CD4-positive, alpha-beta T cell treated with Interleukin-6 for 4 hours (primary cell): ENCODE data around the gene BMI1.
"Not testable (repeated sequence)": the region's sequence is repeated elsewhere in the genome, so short reads cannot be mapped to it uniquely, and the experiment has no call there.

Source experiments
- DNase-seq: peaks from one replicate; pipeline ENCODE4 v3.0.0-alpha.2; 2020; ENCODE audit warnings: mixed read lengths

BMI1 gene

GRCh38 chr10:22340329-22341189, 19.7 kb downstream of the BMI1 start:
- peak; percentile 55 for DNase-seq

GRCh38 chr10:22341190-22341925, 20.5 kb downstream of the BMI1 start:
- DNase-seq, result no peak

- no peak for DNase-seq
Observed at GRCh38 chr10:22341926-22342196, 21.0 kb downstream of the BMI1 start.

- DNase-seq, result no peak
Observed at GRCh38 chr10:22342421-22342820, 21.5 kb downstream of the BMI1 start.

GRCh38 chr10:22343731-22344130, 22.8 kb downstream of the BMI1 start:
- no peak for DNase-seq

- DNase-seq, result no peak
Observed at GRCh38 chr10:22344249-22344648, 23.4 kb downstream of the BMI1 start.

- no peak for DNase-seq
Observed at GRCh38 chr10:22344781-22345300, 23.9 kb downstream of the BMI1 start.

GRCh38 chr10:22345301-22346095, 24.6 kb downstream of the BMI1 start, which contains the start of gene SPAG6:
Gene SPAG6, plus strand, starts transcription at chr10:22345496. Its CDS starts 116 bp downstream, at chr10:22345612.
- peak; percentile 38 for DNase-seq

GRCh38 chr10:22346096-22346661, 25.3 kb downstream of the BMI1 start:
- DNase-seq, result no peak

- DNase-seq, result no peak
Observed at GRCh38 chr10:22349755-22350154, 28.9 kb downstream of the BMI1 start.

- no peak for DNase-seq
Observed at GRCh38 chr10:22351131-22351703, 30.3 kb downstream of the BMI1 start.

- DNase-seq, result no peak
Observed at GRCh38 chr10:22356324-22356873, 35.5 kb downstream of the BMI1 start.

- not testable (repeated sequence) for DNase-seq
Observed at GRCh38 chr10:22357770-22358169, 36.9 kb downstream of the BMI1 start.

- DNase-seq, result no peak
Observed at GRCh38 chr10:22363305-22363704, 42.4 kb downstream of the BMI1 start.

GRCh38 chr10:22364407-22365140, 43.7 kb downstream of the BMI1 start:
- DNase-seq, result no peak

GRCh38 chr10:22365233-22365632, 44.3 kb downstream of the BMI1 start:
- no peak for DNase-seq

GRCh38 chr10:22365644-22366434, 44.9 kb downstream of the BMI1 start:
- DNase-seq, result no peak

- DNase-seq, result no peak
Observed at GRCh38 chr10:22366435-22366703, 45.5 kb downstream of the BMI1 start.

- DNase-seq, result no peak
Observed at GRCh38 chr10:22366771-22367170, 45.9 kb downstream of the BMI1 start.

- DNase-seq, result no peak
Observed at GRCh38 chr10:22367471-22367870, 46.6 kb downstream of the BMI1 start.

- DNase-seq, result no peak
Observed at GRCh38 chr10:22368402-22368801, 47.5 kb downstream of the BMI1 start.
